ENCODE data around the gene P3H2.

DNA sequence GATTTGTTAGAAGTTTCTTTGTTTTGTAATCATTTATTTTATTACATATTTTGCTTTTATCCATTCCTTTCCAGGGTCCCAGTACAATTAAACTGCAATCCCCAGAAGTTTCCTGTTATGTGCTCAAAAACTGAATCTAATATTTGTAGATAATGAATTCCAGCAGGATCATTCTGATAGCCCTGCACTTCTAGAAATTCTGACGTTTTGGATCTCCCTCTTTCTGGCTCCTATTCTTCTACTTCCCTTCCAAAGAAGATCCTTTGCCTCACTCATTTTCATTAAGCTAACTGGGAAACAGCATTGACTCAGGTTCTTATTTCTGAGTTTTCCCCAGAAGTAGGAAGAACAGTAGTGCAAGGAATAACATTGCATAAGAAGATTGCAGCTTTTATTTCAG, 9.9 kb downstream of the P3H2 start:
- TF ChIP-seq, protein P1, sequence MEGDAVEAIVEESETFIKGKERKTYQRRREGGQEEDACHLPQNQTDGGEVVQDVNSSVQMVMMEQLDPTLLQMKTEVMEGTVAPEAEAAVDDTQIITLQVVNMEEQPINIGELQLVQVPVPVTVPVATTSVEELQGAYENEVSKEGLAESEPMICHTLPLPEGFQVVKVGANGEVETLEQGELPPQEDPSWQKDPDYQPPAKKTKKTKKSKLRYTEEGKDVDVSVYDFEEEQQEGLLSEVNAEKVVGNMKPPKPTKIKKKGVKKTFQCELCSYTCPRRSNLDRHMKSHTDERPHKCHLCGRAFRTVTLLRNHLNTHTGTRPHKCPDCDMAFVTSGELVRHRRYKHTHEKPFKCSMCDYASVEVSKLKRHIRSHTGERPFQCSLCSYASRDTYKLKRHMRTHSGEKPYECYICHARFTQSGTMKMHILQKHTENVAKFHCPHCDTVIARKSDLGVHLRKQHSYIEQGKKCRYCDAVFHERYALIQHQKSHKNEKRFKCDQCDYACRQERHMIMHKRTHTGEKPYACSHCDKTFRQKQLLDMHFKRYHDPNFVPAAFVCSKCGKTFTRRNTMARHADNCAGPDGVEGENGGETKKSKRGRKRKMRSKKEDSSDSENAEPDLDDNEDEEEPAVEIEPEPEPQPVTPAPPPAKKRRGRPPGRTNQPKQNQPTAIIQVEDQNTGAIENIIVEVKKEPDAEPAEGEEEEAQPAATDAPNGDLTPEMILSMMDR (conservative IDR thresholded peaks at IDR 0.05 in 1 of 2, IDR thresholded peaks at IDR 0.05 in 1 of 2; ENCODE audit: low read depth in 1 of 2, low read length in 2 of 2), result no peak
- no peak for TF ChIP-seq EZH2 (IDR thresholded peaks at IDR 0.05; ENCODE audit: low read length, missing control alignments)
